Gastroesophageal sphincter (tissue), 4 donors: ENCODE results near the gene SERPINA4. TPM values are rescaled to one million over a fixed set of nuclear protein-coding genes. Genes with fewer than 3 reads are reported as not detected.

ENCODE experiments used
- ATAC-seq: fragments of 150-250 bp; one replicate; pipeline ENCODE4 v1.9.1; 2016; ENCODE audit warnings: mild to moderate bottlenecking, moderate library complexity
- H3K27ac ChIP-seq, 4 donors: fragments of 200-600 bp; sonication (generic) in 3 of 4; 1 replicate in 3 of 4; 2 replicates in 1 of 4; pipeline ENCODE4 v1.5.1; 2016 to 2019
- H3K27me3 ChIP-seq: fragments of 200-600 bp; sonication (generic); one replicate; pipeline ENCODE4 v1.5.1; 2019
- H3K36me3 ChIP-seq, 2 donors: fragments of 200-600 bp; sonication (generic); one replicate each; pipeline ENCODE4 v1.5.1; 2019; ENCODE audit warnings: control low read depth in 1 of 2
- H3K4me1 ChIP-seq, 3 donors: fragments of 200-600 bp; sonication (generic); 1 replicate in 2 of 3; 2 replicates in 1 of 3; pipeline ENCODE4 v1.5.1; 2016 to 2019; ENCODE audit warnings: control low read depth in 2 of 3
- H3K4me3 ChIP-seq, 2 donors: fragments of 200-600 bp; sonication (generic); one replicate each; pipeline ENCODE4 v1.5.1; 2019; ENCODE audit warnings: mild to moderate bottlenecking in 1 of 2, moderate library complexity in 1 of 2
- H3K9me3 ChIP-seq, 3 donors: fragments of 200-600 bp; sonication (generic); one replicate each; pipeline ENCODE4 v1.5.1; 2017 to 2019; ENCODE audit warnings: control low read depth in 2 of 3
- CTCF ChIP-seq, 4 experiments: fragments of 200-600 bp in 2 of 4; fragments of 450-650 bp in 2 of 4; sonication (generic) in 1 of 4; IDR thresholded peaks; one replicate each; pipeline ENCODE4 v1.5.1; 2017 to 2019; ENCODE audit warnings: antibody characterized with exemption in 4 of 4, mild to moderate bottlenecking in 2 of 4, moderate library complexity in 2 of 4
- EP300 ChIP-seq: sonication (generic); formaldehyde crosslinking; IDR thresholded peaks from one replicate; pipeline ENCODE4 v1.6.1; 2017; ENCODE audit warnings: antibody characterized with exemption, mild to moderate bottlenecking
- POLR2A ChIP-seq, 2 donors: fragments of 450-650 bp; IDR thresholded peaks; one replicate each; pipeline ENCODE4 v1.6.1; 2017; ENCODE audit warnings: antibody characterized with exemption in 2 of 2, mild to moderate bottlenecking in 2 of 2, moderate library complexity in 1 of 2
- POLR2AphosphoS5 ChIP-seq: sonication (generic); formaldehyde crosslinking; IDR thresholded peaks from one replicate; pipeline ENCODE4 v1.6.1; 2017; ENCODE audit warnings: antibody characterized with exemption
- WGBS, 2 donors: methylation state at CpG; one replicate each; pipeline ENCODE4 v1.1.5; 2018; ENCODE audit warnings: low coverage in 1 of 2; 5-methylcytosine and 5-hydroxymethylcytosine counted together
- total RNA-seq, 4 donors: library from RNA; depleted of rRNA; stranded (reverse); fragments of >200 nt; gene quantifications; one replicate each; pipeline ENCODE4 v1.1.0, GENCODE V29; 2016

The SERPINA4 gene
- total RNA-seq, 4 donors from 2014 or later, result not detected

DNA sequence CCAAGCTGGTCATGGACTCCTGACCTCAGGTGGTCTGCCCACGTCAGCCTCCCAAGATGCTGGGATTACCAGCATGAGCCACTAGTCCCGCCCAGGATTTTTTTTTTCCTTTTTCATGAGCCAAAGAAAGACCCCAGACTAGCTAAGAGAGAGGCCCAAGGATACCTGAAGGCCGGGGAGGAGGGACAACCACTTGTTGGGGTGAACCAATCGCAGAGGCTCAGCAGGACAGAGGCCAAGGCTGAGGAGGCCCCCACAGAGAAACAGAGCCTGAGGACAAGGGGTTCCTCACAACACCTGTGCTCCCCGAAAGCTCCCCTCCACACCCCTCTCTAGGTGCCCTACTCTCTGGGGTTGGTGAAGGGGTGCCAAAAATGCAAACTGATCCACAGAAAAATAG, 49.9 kb downstream of the SERPINA4 start:
- Histone ChIP-seq H3K4me3 (no peak overlapping the region), H3K27me3 (no peaks in the 10 kb centered on the region), H3K36me3 (no peaks in the 10 kb centered on the region), H3K4me1 (peaks cover 0 to 16% (median 0%) of the 10 kb centered on the region in 3 donors), H3K27ac (peak overlapping the region in 2 of 4 donors; percentile 47 to 68), H3K9me3 (peaks cover 0 to 3% (median 0%) of the 10 kb centered on the region in 3 donors)
- TF ChIP-seq CTCF (IDR thresholded peaks at IDR 0.05) (no peak), EP300 (no peak), POLR2AphosphoS5 (no peak), POLR2A (IDR thresholded peaks at IDR 0.05) (no peak)
- no peak for ATAC-seq
- 95% methylated on average over 5 of the region's 5 CpGs; no CpG with 5 or more reads in 1 of the 2 donors for WGBS, 2 donors

- WGBS, 2 donors, result 43 to 62% methylated on average over 3 to 4 of the region's 4 CpGs
- peak; percentile 79 for ATAC-seq
- H3K4me3 ChIP-seq, result peak within 1 kb of the TSS in 1 of 2 donors; percentile 44
These were observed 50.9 kb downstream of the SERPINA4 start, which contains the start of gene SERPINA3 for GRCh38 chr14:94612174-94612573. TSS of gene SERPINA3 (plus strand) at chr14:94612391. CDS start at chr14:94614442, 2,051 bp downstream.

DNA sequence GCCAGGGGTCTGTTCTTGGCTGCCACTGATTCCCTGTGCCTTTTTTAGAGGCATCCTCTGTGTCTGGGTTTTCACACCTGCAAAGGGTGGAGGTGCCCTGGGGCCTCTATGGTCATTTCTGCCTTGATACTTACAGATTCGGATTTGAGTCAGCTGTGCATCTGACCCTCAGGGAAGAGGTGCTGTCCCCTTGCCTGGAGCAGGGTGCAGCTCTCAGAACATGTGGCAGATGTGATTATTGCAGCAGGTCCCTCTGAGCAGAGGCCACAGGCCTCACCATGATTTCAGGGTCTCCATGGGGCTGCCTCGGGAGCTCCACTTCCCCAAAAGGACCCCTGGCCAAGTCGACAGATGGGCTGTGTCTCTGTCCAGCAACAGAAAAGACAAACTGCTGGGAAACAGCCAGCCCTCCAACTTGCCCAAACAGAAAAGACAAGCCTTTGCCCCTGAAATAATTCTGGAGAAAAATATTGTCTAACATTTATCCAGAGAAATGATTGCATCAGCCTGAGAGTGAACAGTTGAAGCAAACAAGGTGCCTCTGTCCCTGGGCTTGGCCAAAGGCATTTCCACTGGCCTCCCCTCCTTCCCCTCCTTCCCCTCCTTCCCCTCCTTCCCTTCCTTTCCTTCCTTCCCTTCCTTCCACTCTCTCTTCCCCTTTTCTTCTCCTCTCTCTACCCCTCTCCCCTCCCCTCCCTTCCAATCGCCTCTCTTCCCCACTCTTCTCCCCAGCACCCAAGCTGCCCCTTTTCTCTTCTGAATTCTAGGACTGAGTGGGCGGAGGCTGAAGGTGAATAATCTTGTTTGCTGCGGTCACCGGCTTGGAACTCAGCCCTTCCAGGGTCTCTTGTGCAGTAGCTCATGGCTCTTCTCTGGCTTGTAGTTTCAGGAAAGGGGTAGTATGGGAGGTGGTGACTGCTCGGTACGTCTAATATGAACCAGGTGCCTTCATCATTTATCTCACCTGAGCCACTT, 51.6 kb downstream of the SERPINA4 start:
- Histone ChIP-seq H3K27ac (peak overlapping the region in 3 of 4 donors; percentile 54 to 70 (median 68)), H3K36me3 (peaks cover 0 to 4% of the 10 kb centered on the region in 2 donors), H3K27me3 (no peaks in the 10 kb centered on the region), H3K9me3 (peaks cover 0 to 20% (median 0%) of the 10 kb centered on the region in 3 donors), H3K4me3 (peak overlapping the region in 1 of 2 donors; percentile 44), H3K4me1 (peaks cover 0 to 16% (median 0%) of the 10 kb centered on the region in 3 donors)
- ATAC-seq, result peak; percentile 48
- TF ChIP-seq POLR2AphosphoS5 (peak; percentile 9), EP300 (no peak)
- 39 to 55% methylated on average over 2 to 6 of the region's 9 CpGs for WGBS, 2 donors

More at GRCh38 chr14:94612174-94612573, 50.9 kb downstream of the SERPINA4 start, which contains the start of gene SERPINA3:
- Histone ChIP-seq H3K27ac (peak within 1 kb of the TSS in 3 of 4 donors; percentile 54 to 70 (median 68)), H3K36me3 (peaks cover 0 to 3% of the 10 kb centered on the region in 2 donors), H3K4me1 (peaks cover 0 to 16% (median 0%) of the 10 kb centered on the region in 3 donors), H3K9me3 (peaks cover 0 to 13% (median 0%) of the 10 kb centered on the region in 3 donors), H3K27me3 (no peaks in the 10 kb centered on the region)
- TF ChIP-seq POLR2A (IDR thresholded peaks at IDR 0.05) (peak in 1 of 2 donors; percentile 63), CTCF (IDR thresholded peaks at IDR 0.05) (no peak), EP300 (no peak), POLR2AphosphoS5 (peak; percentile 78)

DNA sequence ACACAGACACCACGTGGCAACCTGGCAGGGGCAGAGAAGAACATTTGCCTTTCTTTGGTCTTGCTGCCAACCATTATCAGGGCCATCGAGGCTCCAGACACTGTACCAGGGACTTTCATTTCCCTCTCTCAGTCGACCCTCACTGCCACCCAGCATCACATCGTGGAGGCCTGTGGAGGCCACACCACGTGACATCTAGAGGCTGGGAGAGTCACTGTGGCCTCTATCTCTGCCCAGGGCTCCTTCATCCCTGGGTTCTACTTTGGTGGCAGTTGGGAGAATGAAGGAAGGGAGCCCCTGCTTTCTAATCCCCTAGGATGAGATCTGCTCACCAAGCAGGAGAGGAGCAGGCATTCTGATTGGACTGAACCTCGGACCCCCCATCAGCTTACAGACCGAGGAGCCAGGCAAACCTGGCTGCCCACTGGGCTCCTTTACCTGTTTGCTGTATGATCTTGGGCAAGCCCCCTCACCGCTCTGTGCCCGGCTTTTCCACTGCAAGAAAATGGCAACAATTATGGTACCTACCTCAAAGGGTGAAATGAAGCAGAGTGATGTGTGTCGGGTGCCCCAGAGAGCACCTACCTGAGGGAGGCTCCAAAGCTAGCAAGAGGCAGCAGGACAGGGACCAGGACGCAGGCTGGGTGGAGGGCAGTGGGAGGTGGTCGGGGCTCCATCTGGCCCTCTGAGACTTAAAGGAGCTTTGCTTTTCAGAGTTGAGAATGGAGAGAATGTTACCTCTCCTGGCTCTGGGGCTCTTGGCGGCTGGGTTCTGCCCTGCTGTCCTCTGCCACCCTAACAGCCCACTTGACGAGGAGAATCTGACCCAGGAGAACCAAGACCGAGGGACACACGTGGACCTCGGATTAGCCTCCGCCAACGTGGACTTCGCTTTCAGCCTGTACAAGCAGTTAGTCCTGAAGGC, 52.7 kb downstream of the SERPINA4 start:
- Histone ChIP-seq H3K4me1 (peaks cover 0 to 16% (median 0%) of the 10 kb centered on the region in 3 donors), H3K4me3 (peak overlapping the region in 1 of 2 donors; percentile 44), H3K36me3 (peaks cover 0 to 11% of the 10 kb centered on the region in 2 donors), H3K27me3 (no peaks in the 10 kb centered on the region), H3K27ac (peak overlapping the region in 2 of 4 donors; percentile 68 to 70), H3K9me3 (peaks cover 0 to 31% (median 2%) of the 10 kb centered on the region in 3 donors)
- no peak for ATAC-seq
- TF ChIP-seq POLR2AphosphoS5 (no peak), POLR2A (IDR thresholded peaks at IDR 0.05) (no peak), CTCF (IDR thresholded peaks at IDR 0.05) (no peak), EP300 (no peak)
- WGBS, 2 donors, result 69 to 82% methylated on average over 5 to 14 of the region's 20 CpGs
